Measurements from ENCODE around the gene KIF2C.
"Not testable (repeated sequence)": the region's sequence is repeated elsewhere in the genome, so short reads cannot be mapped to it uniquely, and the experiment has no call there.

KIF2C gene

GRCh38 chr1:44776730-44777068, 37.1 kb downstream of the KIF2C start:
- DNase-seq = no peak

- no peak for DNase-seq
Observed at GRCh38 chr1:44777547-44777946, 37.9 kb downstream of the KIF2C start.

- DNase-seq = no peak
Observed at GRCh38 chr1:44777969-44778635, 38.5 kb downstream of the KIF2C start.

- no peak for DNase-seq
Observed at GRCh38 chr1:44778705-44779576, 39.3 kb downstream of the KIF2C start.

- DNase-seq = no peak
Observed at GRCh38 chr1:44780583-44781121, 41.0 kb downstream of the KIF2C start.

GRCh38 chr1:44783697-44784093, 44.1 kb downstream of the KIF2C start:
- no peak for DNase-seq

GRCh38 chr1:44784094-44785028, 44.7 kb downstream of the KIF2C start:
- no peak for DNase-seq

GRCh38 chr1:44785029-44785380, 45.4 kb downstream of the KIF2C start:
- no peak for DNase-seq

GRCh38 chr1:44785501-44786137, 46.0 kb downstream of the KIF2C start:
- DNase-seq = no peak

- DNase-seq = peak; percentile 41
Observed at GRCh38 chr1:44786138-44786840, 46.7 kb downstream of the KIF2C start.

- no peak for DNase-seq
Observed at GRCh38 chr1:44786841-44787426, 47.3 kb downstream of the KIF2C start.

- DNase-seq = no peak
Observed at GRCh38 chr1:44787506-44787905, 47.9 kb downstream of the KIF2C start.

GRCh38 chr1:44788120-44788860, 48.7 kb downstream of the KIF2C start, which contains the start of gene BEST4:
Gene BEST4, minus strand, starts transcription at chr1:44788170. Its CDS starts 465 bp downstream, at chr1:44787705.
- no peak for DNase-seq

- DNase-seq = no peak
Observed at GRCh38 chr1:44790968-44791801, 51.5 kb downstream of the KIF2C start.

GRCh38 chr1:44792736-44793502, 53.3 kb downstream of the KIF2C start:
- no peak for DNase-seq

- DNase-seq = not testable (repeated sequence)
Observed at GRCh38 chr1:44797886-44798285, 58.2 kb downstream of the KIF2C start.

GRCh38 chr1:44798481-44799365, 59.1 kb downstream of the KIF2C start:
- DNase-seq = no peak
